SK-N-SH treated with all-trans-retinoic acid at 6 μM for 48 hours (cell line): Measurements from ENCODE around the gene ONECUT3.

ENCODE experiments used
- ATAC-seq: fragments of 200-7000 bp; cut with Tn5 transposase; 3 replicates; pipeline ENCODE4 v1.9.1; 2020; ENCODE audit warnings: mild to moderate bottlenecking, moderate library complexity
- ARNTL ChIP-seq: fragments of 450-650 bp; formaldehyde crosslinking; IDR thresholded peaks from 2 replicates; pipeline ENCODE4 v1.5.0; 2020; ENCODE audit warnings: low read depth, mild to moderate bottlenecking, moderate library complexity, borderline replicate concordance
- BACH2 ChIP-seq: fragments of 250-450 bp; sonication (Bioruptor Pico); IDR thresholded peaks from 2 replicates; pipeline ENCODE4 v1.9.0; 2021; ENCODE audit warnings: mild to moderate bottlenecking, borderline replicate concordance
- CREB5 ChIP-seq: fragments of 250-450 bp; sonication (Bioruptor Pico); IDR thresholded peaks from 2 replicates; pipeline ENCODE4 v1.5.1; 2020; ENCODE audit warnings: low read depth, mild to moderate bottlenecking, moderate library complexity
- CSDC2 ChIP-seq: fragments of 250-450 bp; sonication (Bioruptor Pico); IDR thresholded peaks from 2 replicates; pipeline ENCODE4 v1.5.0; 2020; ENCODE audit warnings: mild to moderate bottlenecking, moderate library complexity
- ESRRG ChIP-seq: fragments of 250-450 bp; sonication (Bioruptor Pico); IDR thresholded peaks from 2 replicates; pipeline ENCODE4 v1.6.1; 2021; ENCODE audit warnings: mild to moderate bottlenecking
- GLIS3 ChIP-seq: fragments of 250-450 bp; sonication (Bioruptor Pico); IDR thresholded peaks from 2 replicates; pipeline ENCODE4 v1.5.0; 2020; ENCODE audit warnings: mild to moderate bottlenecking, moderate library complexity
- ISL1 ChIP-seq: fragments of 250-450 bp; sonication (Bioruptor Pico); IDR thresholded peaks from 2 replicates; pipeline ENCODE4 v2.1.2; 2022; ENCODE audit warnings: mild to moderate bottlenecking, moderate library complexity
- OSR1 ChIP-seq: fragments of 250-450 bp; sonication (Bioruptor Pico); IDR thresholded peaks from 2 replicates; pipeline ENCODE4 v1.8.0; 2022; ENCODE audit warnings: moderate library complexity, mild to moderate bottlenecking, inconsistent platforms
- PATZ1 ChIP-seq: fragments of 250-450 bp; sonication (Bioruptor Pico); IDR thresholded peaks from 2 replicates; pipeline ENCODE4 v1.8.0; 2020; ENCODE audit warnings: mild to moderate bottlenecking, moderate library complexity, borderline replicate concordance
- POU6F1 ChIP-seq: fragments of 250-450 bp; sonication (Bioruptor Pico); IDR thresholded peaks from 2 replicates; pipeline ENCODE4 v1.8.0; 2021; ENCODE audit warnings: low read depth, mild to moderate bottlenecking, moderate library complexity, borderline replicate concordance
- PPARA ChIP-seq: fragments of 250-450 bp; sonication (Bioruptor Pico); IDR thresholded peaks from 2 replicates; pipeline ENCODE4 v1.5.0; 2020; ENCODE audit warnings: mild to moderate bottlenecking, borderline replicate concordance
- RARB ChIP-seq: fragments of 250-450 bp; sonication (Bioruptor Pico); IDR thresholded peaks from 2 replicates; pipeline ENCODE4 v1.8.0; 2021; ENCODE audit warnings: mild to moderate bottlenecking, moderate library complexity
- TCF4 ChIP-seq: fragments of 250-450 bp; sonication (Bioruptor Pico); IDR thresholded peaks from 2 replicates; pipeline ENCODE4 v1.8.0; 2021; ENCODE audit warnings: mild to moderate bottlenecking, moderate library complexity, borderline replicate concordance
- TOX ChIP-seq: fragments of 250-450 bp; sonication (Bioruptor Pico); IDR thresholded peaks from 2 replicates; pipeline ENCODE4 v1.8.0; 2021; ENCODE audit warnings: mild to moderate bottlenecking, moderate library complexity, borderline replicate concordance
- TSHZ2 ChIP-seq: fragments of 250-450 bp; sonication (Bioruptor Pico); IDR thresholded peaks from 2 replicates; pipeline ENCODE4 v1.5.0; 2020; ENCODE audit warnings: mild to moderate bottlenecking, moderate library complexity
- ZFP3 ChIP-seq: fragments of 250-450 bp; sonication (Bioruptor Pico); IDR thresholded peaks from 2 replicates; pipeline ENCODE4 v1.5.0; 2020; ENCODE audit warnings: mild to moderate bottlenecking, moderate library complexity
- ZFP30 ChIP-seq: fragments of 450-650 bp; formaldehyde crosslinking; IDR thresholded peaks from 2 replicates; pipeline ENCODE4 v1.5.0; 2022; ENCODE audit warnings: mild to moderate bottlenecking, moderate library complexity
- ZNF565 ChIP-seq: fragments of 450-650 bp; formaldehyde crosslinking; conservative IDR thresholded peaks from 2 replicates; pipeline ENCODE4 v1.5.0; 2020; ENCODE audit warnings: low read depth, mild to moderate bottlenecking, moderate library complexity
- ZNF8 ChIP-seq: fragments of 450-650 bp; formaldehyde crosslinking; IDR thresholded peaks from 2 replicates; pipeline ENCODE4 v1.5.0; 2020; ENCODE audit warnings: mild to moderate bottlenecking, moderate library complexity
- TF ChIP-seq, protein P1 (sequence below): fragments of 250-450 bp; sonication (Bioruptor Pico); IDR thresholded peaks from 2 replicates; pipeline ENCODE4 v1.5.1; 2021; ENCODE audit warnings: mild to moderate bottlenecking, moderate library complexity

The ONECUT3 gene

GRCh38 chr19:1783354-1783753 is 30.0 kb downstream of the ONECUT3 start:
- no peak for TF ChIP-seq POU6F1 (CRISPR knock-in tag)
- no peak for TF ChIP-seq PATZ1 (CRISPR knock-in tag)
- TF ChIP-seq RARB (CRISPR knock-in tag) = no peak
- TF ChIP-seq CREB5 = no peak
- TF ChIP-seq TCF4 (CRISPR knock-in tag) = no peak
- TF ChIP-seq ZFP3 = no peak
- no peak for TF ChIP-seq ZNF8 (CRISPR knock-in tag)
- TF ChIP-seq ZFP30 (CRISPR knock-in tag) = no peak
- no peak for TF ChIP-seq OSR1
- no peak for TF ChIP-seq ISL1 (CRISPR knock-in tag)
- TF ChIP-seq GLIS3 = no peak
- TF ChIP-seq, protein P1, sequence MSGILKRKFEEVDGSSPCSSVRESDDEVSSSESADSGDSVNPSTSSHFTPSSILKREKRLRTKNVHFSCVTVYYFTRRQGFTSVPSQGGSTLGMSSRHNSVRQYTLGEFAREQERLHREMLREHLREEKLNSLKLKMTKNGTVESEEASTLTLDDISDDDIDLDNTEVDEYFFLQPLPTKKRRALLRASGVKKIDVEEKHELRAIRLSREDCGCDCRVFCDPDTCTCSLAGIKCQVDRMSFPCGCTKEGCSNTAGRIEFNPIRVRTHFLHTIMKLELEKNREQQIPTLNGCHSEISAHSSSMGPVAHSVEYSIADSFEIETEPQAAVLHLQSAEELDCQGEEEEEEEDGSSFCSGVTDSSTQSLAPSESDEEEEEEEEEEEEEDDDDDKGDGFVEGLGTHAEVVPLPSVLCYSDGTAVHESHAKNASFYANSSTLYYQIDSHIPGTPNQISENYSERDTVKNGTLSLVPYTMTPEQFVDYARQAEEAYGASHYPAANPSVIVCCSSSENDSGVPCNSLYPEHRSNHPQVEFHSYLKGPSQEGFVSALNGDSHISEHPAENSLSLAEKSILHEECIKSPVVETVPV (CRISPR knock-in tag) = no peak
- no peak for TF ChIP-seq PPARA (CRISPR knock-in tag)
- no peak for TF ChIP-seq TSHZ2 (CRISPR knock-in tag)
- TF ChIP-seq ZNF565 (CRISPR knock-in tag) = no peak
- no peak for TF ChIP-seq ESRRG (CRISPR knock-in tag)
- TF ChIP-seq TOX (CRISPR knock-in tag) = no peak
- no peak for TF ChIP-seq ARNTL
- TF ChIP-seq BACH2 (CRISPR knock-in tag) = no peak
- TF ChIP-seq, all 23 proteins: peak for 0
- no peak for ATAC-seq

DNA sequence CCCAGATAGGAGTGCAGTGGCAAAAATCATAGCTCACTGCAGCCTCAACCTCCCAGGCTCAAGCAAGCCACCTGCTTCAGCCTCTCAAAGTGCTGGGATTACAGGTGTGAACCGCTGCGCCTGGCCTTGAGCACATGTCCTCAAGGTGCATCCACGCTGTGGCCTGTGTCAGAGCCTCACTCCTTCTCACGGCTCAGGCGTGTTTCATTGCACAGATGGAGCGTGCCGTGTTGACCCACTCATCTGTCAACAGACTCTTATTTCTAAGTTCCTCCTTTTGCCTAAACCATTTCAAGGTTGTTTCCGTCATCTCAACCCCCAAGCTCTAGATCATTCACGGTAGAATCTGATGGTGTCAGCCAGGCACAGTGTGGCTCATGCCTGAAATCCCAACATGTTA is 30.6 kb downstream of the ONECUT3 start:
- ATAC-seq = no peak
- TF ChIP-seq CSDC2 (CRISPR knock-in tag) = no peak
- no peak for TF ChIP-seq POU6F1 (CRISPR knock-in tag)
- no peak for TF ChIP-seq BACH2 (CRISPR knock-in tag)
- no peak for TF ChIP-seq OSR1
- TF ChIP-seq, protein P1 (CRISPR knock-in tag) = no peak
